Mesenchymal stem cell (in vitro differentiated cells and primary cell): ENCODE measurements around the gene CNTNAP1.

Experiments used
- DNase-seq: peaks from one replicate; pipeline ENCODE4 v3.0.0-alpha.2; 2013
- H2AFZ ChIP-seq: one replicate; pipeline ENCODE4 v1.6.1; 2013; ENCODE audit warnings: low read depth, mild to moderate bottlenecking, control low read depth, inconsistent platforms, low read length, moderate library complexity
- H2AK5ac ChIP-seq: 2 replicates; pipeline ENCODE4 v1.6.1; 2013; ENCODE audit warnings: low read length, moderate library complexity, mild to moderate bottlenecking, inconsistent platforms; ENCODE audit not compliant: severe bottlenecking
- H2BK120ac ChIP-seq: one replicate; pipeline ENCODE4 v1.6.1; 2013; ENCODE audit warnings: low read depth, mild to moderate bottlenecking, inconsistent platforms, low read length, moderate library complexity
- H2BK12ac ChIP-seq, 2 experiments: one replicate each; pipeline ENCODE4 v1.6.1; 2013; ENCODE audit warnings: inconsistent platforms in 2 of 2, low read length in 2 of 2, mild to moderate bottlenecking in 2 of 2, moderate library complexity in 2 of 2, control low read depth in 1 of 2
- H2BK15ac ChIP-seq: one replicate; pipeline ENCODE4 v1.6.1; 2013; ENCODE audit warnings: mild to moderate bottlenecking, low read depth, inconsistent platforms; ENCODE audit not compliant: poor library complexity, severe bottlenecking
- H2BK5ac ChIP-seq: 2 replicates; pipeline ENCODE4 v1.6.1; 2013; ENCODE audit warnings: low read depth, mild to moderate bottlenecking, low read length, control low read depth, inconsistent platforms; ENCODE audit not compliant: poor library complexity, severe bottlenecking
- H3K14ac ChIP-seq, 2 experiments: one replicate each; pipeline ENCODE4 v1.6.1; 2013; ENCODE audit warnings: inconsistent platforms in 2 of 2, low read length in 2 of 2, control low read depth in 1 of 2, mild to moderate bottlenecking in 1 of 2, moderate library complexity in 1 of 2
- H3K18ac ChIP-seq, 2 experiments: one replicate each; pipeline ENCODE4 v1.6.1; 2013; ENCODE audit warnings: inconsistent platforms in 2 of 2, low read length in 2 of 2, control low read depth in 1 of 2, low read depth in 1 of 2, mild to moderate bottlenecking in 1 of 2
- H3K23ac ChIP-seq, 2 experiments: one replicate each; pipeline ENCODE4 v1.6.1; 2013; ENCODE audit warnings: inconsistent platforms in 2 of 2, low read length in 2 of 2, mild to moderate bottlenecking in 2 of 2, moderate library complexity in 2 of 2, control low read depth in 1 of 2
- H3K27ac ChIP-seq: 2 replicates; pipeline ENCODE4 v1.5.1; 2013; ENCODE audit warnings: mild to moderate bottlenecking, moderate library complexity, low read length, control low read depth, inconsistent platforms; ENCODE audit not compliant: poor library complexity, severe bottlenecking
- H3K27me3 ChIP-seq, 2 experiments: 2 replicates each; pipeline versions ENCODE4 v1.6.1 to v1.7.0; 2013; ENCODE audit warnings: low read length in 2 of 2, mild to moderate bottlenecking in 2 of 2, moderate library complexity in 2 of 2, control low read depth in 1 of 2, inconsistent platforms in 1 of 2; ENCODE audit not compliant: control insufficient read depth in 1 of 2, insufficient read depth in 1 of 2
- H3K36me3 ChIP-seq, 2 experiments: 2 replicates each; pipeline versions ENCODE4 v1.6.1 to v1.7.0; 2013; ENCODE audit warnings: low read length in 2 of 2, control low read depth in 1 of 2, inconsistent platforms in 1 of 2, low read depth in 1 of 2, mild to moderate bottlenecking in 1 of 2; ENCODE audit not compliant: insufficient read depth in 2 of 2, control insufficient read depth in 1 of 2
- H3K4ac ChIP-seq, 2 experiments: one replicate each; pipeline ENCODE4 v1.6.1; 2013; ENCODE audit warnings: inconsistent platforms in 2 of 2, low read length in 2 of 2, mild to moderate bottlenecking in 2 of 2, moderate library complexity in 2 of 2, control low read depth in 1 of 2, low read depth in 1 of 2
- H3K4me1 ChIP-seq: 2 replicates; pipeline ENCODE4 v1.6.1; 2013; ENCODE audit warnings: low read depth, low read length, control low read depth; ENCODE audit not compliant: control insufficient read depth, insufficient read depth
- H3K4me2 ChIP-seq: 2 replicates; pipeline ENCODE4 v1.6.1; 2013; ENCODE audit warnings: low read length, mild to moderate bottlenecking, inconsistent platforms; ENCODE audit not compliant: poor library complexity, severe bottlenecking
- H3K4me3 ChIP-seq, 2 experiments: 2 replicates each; pipeline versions ENCODE4 v1.5.1 to v1.7.0; 2013; ENCODE audit warnings: low read length in 2 of 2, mild to moderate bottlenecking in 2 of 2, control low read depth in 1 of 2, low read depth in 1 of 2; ENCODE audit not compliant: insufficient read depth in 1 of 2
- H3K79me1 ChIP-seq: replicated peaks from 2 replicates; pipeline ENCODE4 v1.6.1; 2013; ENCODE audit warnings: mild to moderate bottlenecking, control low read depth, low read length, inconsistent platforms; ENCODE audit not compliant: poor library complexity, severe bottlenecking
- H3K9ac ChIP-seq: 2 replicates; pipeline ENCODE4 v1.7.0; 2013; ENCODE audit warnings: mild to moderate bottlenecking, low read length, moderate library complexity
- H3K9me3 ChIP-seq: 2 replicates; pipeline ENCODE4 v1.7.0; 2013; ENCODE audit warnings: mild to moderate bottlenecking, low read length; ENCODE audit not compliant: control insufficient read depth
- H4K8ac ChIP-seq: one replicate; pipeline ENCODE4 v1.6.1; 2013; ENCODE audit warnings: inconsistent platforms, mild to moderate bottlenecking, low read length, moderate library complexity
- H4K91ac ChIP-seq: one replicate; pipeline ENCODE4 v1.6.1; 2013; ENCODE audit warnings: mild to moderate bottlenecking, low read length, inconsistent platforms
- WGBS: methylation state at CpG from one replicate; pipeline ENCODE4 v1.1.7; 2013; ENCODE audit warnings: mixed read lengths; 5-methylcytosine and 5-hydroxymethylcytosine counted together

CNTNAP1 gene

GRCh38 chr17:42675348-42675964 is 6.9 kb upstream of the CNTNAP1 start:
- Histone ChIP-seq H3K4me1 (peaks cover 52% of the 10 kb centered on the region), H3K27ac (no peak overlapping the region), H3K27me3 (no peaks in the 10 kb centered on the region), H2BK5ac (no peak overlapping the region), H2BK120ac (no peak overlapping the region), H3K4me3 (peak overlapping the region; percentile 82 to 96), H3K9ac (peak overlapping the region; percentile 91), H2BK15ac (peak overlapping the region; percentile 74), H4K8ac (peak overlapping the region; percentile 59), H3K23ac (peak overlapping the region in 1 of 2 experiments; percentile 97), H3K4ac (peak overlapping the region; percentile 35 to 50), H4K91ac (no peak overlapping the region), H2BK12ac (peak overlapping the region in 1 of 2 experiments; percentile 57), H3K18ac (peak overlapping the region; percentile 91 to 97), H2AFZ (no peak overlapping the region), H3K4me2 (peak overlapping the region; percentile 98), H3K9me3 (no peaks in the 10 kb centered on the region), H3K14ac (peak overlapping the region in 1 of 2 experiments; percentile 98), H2AK5ac (no peak overlapping the region), H3K36me3 (peaks cover 28 to 39% of the 10 kb centered on the region in 2 experiments), H3K79me1 (peaks cover 38% of the 10 kb centered on the region)
- 4% methylated on average over 6 of the region's 27 CpGs for WGBS
- no peak for DNase-seq

DNA sequence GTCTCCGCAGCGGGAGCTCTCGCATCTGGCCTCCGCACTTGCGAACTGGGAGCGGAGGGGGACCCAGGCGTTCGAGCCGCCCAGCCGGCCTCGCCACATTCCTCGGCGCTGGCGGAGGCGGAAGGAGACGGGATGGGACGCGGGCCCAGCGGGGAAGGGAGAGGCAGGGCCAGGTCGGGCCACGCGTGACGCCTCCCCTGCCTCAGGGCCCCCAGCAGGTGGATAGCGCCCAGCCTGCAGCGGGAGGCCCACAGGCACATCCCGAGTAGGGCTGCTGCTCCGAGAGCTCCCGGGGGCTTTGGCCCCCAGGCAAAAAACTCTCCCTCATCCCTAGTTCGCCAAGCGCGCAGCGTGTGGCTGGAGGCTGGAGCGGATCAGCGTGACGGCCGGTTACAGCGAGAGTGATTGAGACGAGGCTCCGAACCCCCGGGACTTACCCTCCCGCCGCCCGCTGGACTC is 6.3 kb upstream of the CNTNAP1 start:
- under 1% methylated on average over 35 of the region's 43 CpGs for WGBS
- Histone ChIP-seq H3K4me2 (peak overlapping the region; percentile 98), H3K4me3 (peak overlapping the region; percentile 82 to 96), H2AFZ (no peak overlapping the region), H2AK5ac (no peak overlapping the region), H3K4me1 (peaks cover 49% of the 10 kb centered on the region), H3K9ac (peak overlapping the region; percentile 91), H3K27me3 (no peaks in the 10 kb centered on the region), H3K23ac (peak overlapping the region; percentile 72 to 97), H3K79me1 (peaks cover 40% of the 10 kb centered on the region), H2BK5ac (peak overlapping the region; percentile 61), H3K14ac (peak overlapping the region in 1 of 2 experiments; percentile 98), H3K27ac (peak overlapping the region; percentile 73), H2BK120ac (peak overlapping the region; percentile 0), H4K8ac (peak overlapping the region; percentile 59), H3K9me3 (no peaks in the 10 kb centered on the region), H2BK15ac (peak overlapping the region; percentile 74), H3K18ac (peak overlapping the region; percentile 91 to 97), H4K91ac (peak overlapping the region; percentile 79), H3K4ac (peak overlapping the region; percentile 35 to 98), H2BK12ac (peak overlapping the region in 1 of 2 experiments; percentile 86), H3K36me3 (peaks cover 23 to 34% of the 10 kb centered on the region in 2 experiments)
- DNase-seq, result peak; percentile 79

DNA sequence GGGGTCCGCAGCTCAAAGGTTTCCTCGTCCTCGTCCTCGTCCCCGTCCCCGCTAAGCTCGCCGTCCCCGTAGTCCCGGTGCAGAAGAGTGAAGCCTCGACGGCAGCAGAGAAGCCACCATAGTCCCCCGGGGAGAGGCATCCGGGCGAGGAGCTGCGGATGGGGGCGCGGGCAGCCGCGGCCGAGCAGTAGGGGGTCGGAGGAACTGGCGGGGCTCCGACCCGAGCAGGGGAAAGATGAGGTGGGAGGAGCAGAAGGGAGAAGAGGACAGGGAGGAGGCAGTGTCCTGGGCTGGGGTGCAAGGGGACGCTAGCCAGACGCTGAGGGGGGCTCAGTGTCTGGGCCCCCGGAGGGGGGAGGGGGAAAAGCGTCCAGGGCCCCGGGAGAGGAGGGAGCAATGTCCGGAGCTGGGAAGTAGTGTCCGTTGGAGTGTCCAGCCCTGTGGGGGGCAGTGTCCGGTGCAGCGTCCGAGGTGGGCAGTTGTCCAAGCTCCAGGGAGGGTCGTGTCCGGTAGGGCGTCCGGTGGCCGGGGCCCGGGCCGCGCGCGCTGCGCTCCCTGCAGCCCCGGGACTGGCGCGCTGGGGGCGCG is 5.8 kb upstream of the CNTNAP1 start, which contains the start of gene PLEKHH3:
TSS of gene PLEKHH3 (minus strand) at position 571 of the 588 bp plus-strand sequence. CDS start at position 140, 431 bp downstream.
- H3K14ac ChIP-seq, result peak within 1 kb of the TSS in 1 of 2 experiments; percentile 98
- peak within 1 kb of the TSS; percentile 79 for H4K91ac ChIP-seq
- H2AK5ac ChIP-seq, result peak within 1 kb of the TSS; percentile 74
- peak within 1 kb of the TSS; percentile 81 for H3K27ac ChIP-seq
- H3K9me3 ChIP-seq, result no peaks in the 10 kb centered on the region
- DNase-seq, result no peak
- peaks cover 18 to 28% of the 10 kb centered on the region in 2 experiments for H3K36me3 ChIP-seq
- no peaks in the 10 kb centered on the region for H3K27me3 ChIP-seq
- H2AFZ ChIP-seq, result peak within 1 kb of the TSS; percentile 10
- H3K4me2 ChIP-seq, result peak within 1 kb of the TSS; percentile 98
- H3K79me1 ChIP-seq, result peaks cover 36% of the 10 kb centered on the region
- WGBS, result 2% methylated on average over 28 of the region's 51 CpGs
- peak within 1 kb of the TSS; percentile 2 to 86 for H2BK12ac ChIP-seq
- peak within 1 kb of the TSS; percentile 92 to 98 for H3K4ac ChIP-seq
- H3K9ac ChIP-seq, result peak within 1 kb of the TSS; percentile 93
- peaks cover 47% of the 10 kb centered on the region for H3K4me1 ChIP-seq
- H4K8ac ChIP-seq, result peak within 1 kb of the TSS; percentile 85
- H3K18ac ChIP-seq, result peak within 1 kb of the TSS; percentile 93 to 97
- peak within 1 kb of the TSS; percentile 72 to 97 for H3K23ac ChIP-seq
- H2BK120ac ChIP-seq, result peak within 1 kb of the TSS; percentile 19
- H2BK5ac ChIP-seq, result peak within 1 kb of the TSS; percentile 75
- H2BK15ac ChIP-seq, result peak within 1 kb of the TSS; percentile 99
- H3K4me3 ChIP-seq, result peak within 1 kb of the TSS; percentile 82 to 96
